Neural cell (in vitro differentiated cells): ENCODE measurements around the gene SOX30. TPM values are rescaled to one million over a fixed set of nuclear protein-coding genes. Genes with fewer than 3 reads are reported as not detected.

Experiments used
- H2AFZ ChIP-seq: fragments of 200-600, 300-800 bp; sonication (generic), shearing (Covaris generic); 2 replicates; pipeline ENCODE4 v1.6.0; 2014; ENCODE audit warnings: low read depth, mild to moderate bottlenecking, antibody characterized with exemption, low read length, moderate library complexity
- H3F3A ChIP-seq: fragments of 200-600 bp; shearing (Covaris generic); 2 replicates; pipeline ENCODE4 v1.6.1; 2016; ENCODE audit warnings: mild to moderate bottlenecking, moderate library complexity, mixed read lengths, antibody characterized with exemption, low read length; ENCODE audit not compliant: insufficient read depth, poor library complexity, severe bottlenecking
- H3K27ac ChIP-seq: fragments of 200-600, 300-800 bp; sonication (generic), shearing (Covaris generic); 2 replicates; pipeline ENCODE4 v1.5.1; 2014; ENCODE audit warnings: mild to moderate bottlenecking, low read length, moderate library complexity
- H3K27me3 ChIP-seq: fragments of 300-800, 200-600 bp; sonication (generic), shearing (Covaris generic); 2 replicates; pipeline ENCODE4 v1.6.0; 2014; ENCODE audit warnings: mild to moderate bottlenecking, low read depth, low read length, moderate library complexity; ENCODE audit not compliant: insufficient read depth
- H3K36me3 ChIP-seq: fragments of 300-800, 200-600 bp; sonication (generic), shearing (Covaris generic); 2 replicates; pipeline ENCODE4 v1.5.1; 2014; ENCODE audit warnings: mild to moderate bottlenecking, antibody characterized with exemption, low read length, moderate library complexity; ENCODE audit not compliant: insufficient read depth
- H3K4me2 ChIP-seq: fragments of 300-800, 200-600 bp; sonication (generic), shearing (Covaris generic); 2 replicates; pipeline ENCODE4 v1.6.0; 2014; ENCODE audit warnings: mild to moderate bottlenecking, low read length
- H3K4me3 ChIP-seq: fragments of 300-800, 200-600 bp; sonication (generic), shearing (Covaris generic); 2 replicates; pipeline ENCODE4 v1.5.1; 2014; ENCODE audit warnings: mild to moderate bottlenecking, low read length, moderate library complexity
- H3K79me2 ChIP-seq: fragments of 200-600 bp; shearing (Covaris generic); replicated peaks from 2 replicates; pipeline ENCODE4 v1.6.0; 2014; ENCODE audit warnings: mild to moderate bottlenecking, low read length, moderate library complexity; ENCODE audit not compliant: insufficient read depth
- H3K9ac ChIP-seq: fragments of 300-800, 200-600 bp; sonication (generic), shearing (Covaris generic); 2 replicates; pipeline ENCODE4 v1.6.1; 2016; ENCODE audit warnings: mild to moderate bottlenecking, low read length, mixed read lengths
- H3K9me2 ChIP-seq: fragments of 200-600 bp; shearing (Covaris generic); 2 replicates; pipeline ENCODE4 v1.6.1; 2016; ENCODE audit warnings: mild to moderate bottlenecking, low read length, mixed read lengths; ENCODE audit not compliant: insufficient read depth
- H3K9me3 ChIP-seq: fragments of 200-600, 300-800 bp; sonication (generic), shearing (Covaris generic); 2 replicates; pipeline ENCODE4 v1.6.1; 2016; ENCODE audit warnings: mild to moderate bottlenecking, mixed run types, low read length, moderate library complexity, mixed read lengths
- H4K20me1 ChIP-seq: fragments of 200-600 bp; shearing (Covaris generic); 2 replicates; pipeline ENCODE4 v1.6.1; 2016; ENCODE audit warnings: mild to moderate bottlenecking, mixed run types; ENCODE audit not compliant: insufficient read depth
- CTCF ChIP-seq: fragments of 450-650 bp; IDR thresholded peaks from 2 replicates; pipeline ENCODE4 v1.5.1; 2014; ENCODE audit warnings: antibody characterized with exemption, mild to moderate bottlenecking, moderate library complexity; ENCODE audit not compliant: poor library complexity, severe bottlenecking
- EP300 ChIP-seq: fragments of 450-650 bp; conservative IDR thresholded peaks from 2 replicates; pipeline ENCODE4 v1.6.1; 2014; ENCODE audit warnings: antibody characterized with exemption, mild to moderate bottlenecking, moderate library complexity; ENCODE audit not compliant: poor library complexity, severe bottlenecking
- EZH2 ChIP-seq: fragments of 200-600, 300-800 bp; shearing (Covaris generic), sonication (generic); IDR thresholded peaks from 2 replicates; pipeline ENCODE4 v1.6.1; 2014; ENCODE audit warnings: antibody characterized with exemption, low read length, borderline replicate concordance, mild to moderate bottlenecking; ENCODE audit not compliant: insufficient read depth, poor library complexity, severe bottlenecking
- MXI1 ChIP-seq: fragments of 450-650 bp; conservative IDR thresholded peaks from 2 replicates; pipeline ENCODE4 v1.6.1; 2014; ENCODE audit warnings: antibody characterized with exemption, mild to moderate bottlenecking; ENCODE audit not compliant: poor library complexity, severe bottlenecking
- POLR2AphosphoS5 ChIP-seq: IDR thresholded peaks from 2 replicates; pipeline ENCODE4 v1.6.1; 2012
- RAD21 ChIP-seq: fragments of 450-650 bp; conservative IDR thresholded peaks from 2 replicates; pipeline ENCODE4 v1.6.1; 2014; ENCODE audit warnings: antibody characterized with exemption, mild to moderate bottlenecking, moderate library complexity
- REST ChIP-seq: IDR thresholded peaks from 2 replicates; pipeline ENCODE4 v1.6.1; 2012; ENCODE audit warnings: borderline replicate concordance
- SMC3 ChIP-seq: fragments of 450-650 bp; conservative IDR thresholded peaks from 2 replicates; pipeline ENCODE4 v1.6.1; 2014; ENCODE audit warnings: antibody characterized with exemption, mild to moderate bottlenecking, moderate library complexity; ENCODE audit not compliant: poor library complexity
- TAF1 ChIP-seq: IDR thresholded peaks from 2 replicates; pipeline ENCODE4 v1.6.1; 2012; ENCODE audit warnings: low read depth
- polyA plus RNA-seq: library from polyadenylated mRNA; depleted of rRNA; stranded (reverse); fragments of >200 nt; gene quantifications from 2 replicates; pipeline ENCODE4 v1.2.3, GENCODE V29; 2014

Gene SOX30
- polyA plus RNA-seq, 1 donor from 2014 or later, result not detected

- H3K79me2 ChIP-seq, result no peaks in the 10 kb centered on the region
- no peak overlapping the region for H2AFZ ChIP-seq
- H3K27ac ChIP-seq, result no peak overlapping the region
- H3K4me3 ChIP-seq, result no peak overlapping the region
- H3K9me2 ChIP-seq, result no peaks in the 10 kb centered on the region
- no peak for TF ChIP-seq MXI1
- no peak for TF ChIP-seq CTCF
- no peak for TF ChIP-seq TAF1
- no peak for TF ChIP-seq REST
- TF ChIP-seq POLR2AphosphoS5, result no peak
- no peak for TF ChIP-seq EZH2
- TF ChIP-seq RAD21, result no peak
- TF ChIP-seq EP300, result no peak
- H3K9me3 ChIP-seq, result peaks cover 8% of the 10 kb centered on the region
- no peak overlapping the region for H3K9ac ChIP-seq
- H3K36me3 ChIP-seq, result no peaks in the 10 kb centered on the region
- no peaks in the 10 kb centered on the region for H4K20me1 ChIP-seq
- no peaks in the 10 kb centered on the region for H3K27me3 ChIP-seq
- H3F3A ChIP-seq, result no peaks in the 10 kb centered on the region
- H3K4me2 ChIP-seq, result no peak overlapping the region
Measured at GRCh38 chr5:157649101-157649500, 3.1 kb downstream of the SOX30 start.

GRCh38 chr5:157648275-157648990 lies 3.8 kb downstream of the SOX30 start:
- no peak overlapping the region for H3K4me2 ChIP-seq
- no peaks in the 10 kb centered on the region for H3K9me2 ChIP-seq
- no peak overlapping the region for H3K4me3 ChIP-seq
- H4K20me1 ChIP-seq, result no peaks in the 10 kb centered on the region
- H3K9ac ChIP-seq, result no peak overlapping the region
- no peak overlapping the region for H3K27ac ChIP-seq
- no peaks in the 10 kb centered on the region for H3F3A ChIP-seq
- no peaks in the 10 kb centered on the region for H3K36me3 ChIP-seq
- TF ChIP-seq POLR2AphosphoS5, result no peak
- TF ChIP-seq REST, result no peak
- no peak for TF ChIP-seq CTCF
- no peak for TF ChIP-seq TAF1
- TF ChIP-seq EZH2, result no peak
- no peak for TF ChIP-seq RAD21
- TF ChIP-seq MXI1, result no peak
- no peak for TF ChIP-seq SMC3
- no peak for TF ChIP-seq EP300
- H3K27me3 ChIP-seq, result no peaks in the 10 kb centered on the region
- no peaks in the 10 kb centered on the region for H3K79me2 ChIP-seq
- H3K9me3 ChIP-seq, result peaks cover 8% of the 10 kb centered on the region
- H2AFZ ChIP-seq, result no peak overlapping the region
